Effector CD8-positive, alpha-beta T cell (primary cell): Measurements from ENCODE around the gene VDAC1.

Source experiments
- DNase-seq: peaks from one replicate; lab custom pipeline; 2025; lab: John Stamatoyannopoulos, UW

VDAC1 gene

GRCh38 chr5:134024811-134025210 is 20.0 kb upstream of the VDAC1 start:
- DNase-seq, result no peak

GRCh38 chr5:134022333-134022732 is 17.6 kb upstream of the VDAC1 start:
- no peak for DNase-seq

GRCh38 chr5:134020188-134020587 is 15.4 kb upstream of the VDAC1 start:
- no peak for DNase-seq

GRCh38 chr5:134019636-134020035 is 14.9 kb upstream of the VDAC1 start:
- DNase-seq, result no peak

- no peak for DNase-seq
Observed at GRCh38 chr5:134018986-134019316, 14.2 kb upstream of the VDAC1 start.

GRCh38 chr5:134018154-134018985 is 13.6 kb upstream of the VDAC1 start:
- no peak for DNase-seq

GRCh38 chr5:134008266-134008749 is 3.5 kb upstream of the VDAC1 start:
- no peak for DNase-seq

GRCh38 chr5:134007581-134008265 is 2.9 kb upstream of the VDAC1 start:
- DNase-seq, result no peak

- no peak for DNase-seq
Observed at GRCh38 chr5:134006115-134006514, 1.3 kb upstream of the VDAC1 start.

GRCh38 chr5:134005417-134006061 is 764 bp upstream of the VDAC1 start:
- DNase-seq, result no peak

- DNase-seq, result peak; percentile 14
Observed at GRCh38 chr5:134003817-134004625, 754 bp downstream of the VDAC1 start.

GRCh38 chr5:134003064-134003816 is 1.5 kb downstream of the VDAC1 start:
- no peak for DNase-seq

GRCh38 chr5:134001938-134002731 is 2.6 kb downstream of the VDAC1 start:
- DNase-seq, result no peak

GRCh38 chr5:134000696-134001453 is 3.9 kb downstream of the VDAC1 start:
- no peak for DNase-seq

GRCh38 chr5:134000091-134000511 is 4.7 kb downstream of the VDAC1 start:
- no peak for DNase-seq

GRCh38 chr5:133998807-133999206 is 6.0 kb downstream of the VDAC1 start:
- no peak for DNase-seq

GRCh38 chr5:133998042-133998441 is 6.7 kb downstream of the VDAC1 start:
- no peak for DNase-seq

- DNase-seq, result no peak
Observed at GRCh38 chr5:133996683-133997252, 8.0 kb downstream of the VDAC1 start.

GRCh38 chr5:133995883-133996563 is 8.8 kb downstream of the VDAC1 start:
- DNase-seq, result no peak
